GM23338 (cell line): ENCODE data around the gene TNNT3. TPM values are rescaled to one million over a fixed set of nuclear protein-coding genes. Genes with fewer than 3 reads are reported as not detected.

ENCODE experiments used
- ATAC-seq: fragments of 200-7000 bp; cut with Tn5 transposase; 3 replicates; pipeline ENCODE4 v1.9.1; 2020
- DNase-seq: peaks from one replicate; pipeline ENCODE4 v3.0.0-alpha.2; 2015; ENCODE audit warnings: low spot score
- H2AFZ ChIP-seq: fragments of 200-600 bp; sonication (generic); 2 replicates; pipeline ENCODE4 v1.8.0; 2016; ENCODE audit warnings: antibody characterized with exemption, mild to moderate bottlenecking, moderate library complexity
- H3F3A ChIP-seq: fragments of 200-600 bp; sonication (generic); replicated peaks from 2 replicates; pipeline ENCODE4 v1.8.0; 2017; ENCODE audit warnings: antibody characterized with exemption, mixed run types, low read depth
- H3K27ac ChIP-seq: fragments of 200-600 bp; sonication (generic); 2 replicates; pipeline ENCODE4 v1.6.1; 2016; ENCODE audit warnings: low read depth
- H3K27me3 ChIP-seq: fragments of 200-600 bp; sonication (generic); 2 replicates; pipeline ENCODE4 v1.8.0; 2016; ENCODE audit warnings: mild to moderate bottlenecking, mixed run types, moderate library complexity; ENCODE audit not compliant: insufficient read depth
- H3K36me3 ChIP-seq: fragments of 200-600 bp; sonication (generic); 2 replicates; pipeline ENCODE4 v1.8.0; 2016; ENCODE audit warnings: mild to moderate bottlenecking; ENCODE audit not compliant: insufficient read depth
- H3K4me1 ChIP-seq: fragments of 200-600 bp; sonication (generic); 2 replicates; pipeline ENCODE4 v1.8.0; 2016; ENCODE audit warnings: mild to moderate bottlenecking, moderate library complexity; ENCODE audit not compliant: insufficient read depth
- H3K4me2 ChIP-seq: fragments of 200-600 bp; sonication (generic); 2 replicates; pipeline ENCODE4 v1.7.1; 2017; ENCODE audit warnings: mixed run types
- H3K4me3 ChIP-seq: fragments of 200-600 bp; sonication (generic); 2 replicates; pipeline ENCODE4 v1.6.1; 2016; ENCODE audit warnings: mixed run types
- H3K79me2 ChIP-seq: fragments of 200-600 bp; sonication (generic); replicated peaks from 2 replicates; pipeline ENCODE4 v1.8.0; 2017; ENCODE audit warnings: mild to moderate bottlenecking; ENCODE audit not compliant: insufficient read depth
- H3K9me2 ChIP-seq: fragments of 200-600 bp; sonication (generic); 2 replicates; pipeline ENCODE4 v1.8.0; 2017; ENCODE audit not compliant: insufficient read depth
- H4K20me1 ChIP-seq: fragments of 200-600 bp; sonication (generic); replicated peaks from 2 replicates; pipeline ENCODE4 v1.8.0; 2017; ENCODE audit warnings: mild to moderate bottlenecking; ENCODE audit not compliant: insufficient read depth
- H3K27ac Mint-ChIP-seq: 2 replicates; pipeline ENCODE4 v1.8.0; 2020; ENCODE audit warnings: inconsistent platforms, mild to moderate bottlenecking, moderate library complexity, mixed read lengths
- H3K27me3 Mint-ChIP-seq: 3 replicates; pipeline ENCODE4 v1.8.0; 2022; ENCODE audit warnings: low read depth, mild to moderate bottlenecking, moderate library complexity, mixed read lengths, inconsistent platforms; ENCODE audit not compliant: insufficient read depth, poor library complexity
- H3K36me3 Mint-ChIP-seq: 3 replicates; pipeline ENCODE4 v1.8.0; 2021; ENCODE audit warnings: low read depth, mild to moderate bottlenecking, inconsistent platforms, moderate library complexity, mixed read lengths
- H3K4me1 Mint-ChIP-seq: 3 replicates; pipeline ENCODE4 v1.8.0; 2020; ENCODE audit warnings: mild to moderate bottlenecking, inconsistent platforms, mixed read lengths
- H3K4me3 Mint-ChIP-seq: 3 replicates; pipeline ENCODE4 v1.8.0; 2021; ENCODE audit warnings: moderate library complexity, mild to moderate bottlenecking, inconsistent platforms, mixed read lengths
- H3K9me3 Mint-ChIP-seq: 3 replicates; pipeline ENCODE4 v1.8.0; 2020; ENCODE audit warnings: moderate library complexity, mild to moderate bottlenecking, inconsistent platforms, mixed read lengths
- CREB1 ChIP-seq: fragments of 250-450 bp; sonication (Bioruptor Pico); IDR thresholded peaks from 2 replicates; pipeline ENCODE4 v1.5.0; 2020; ENCODE audit warnings: low read depth, mild to moderate bottlenecking, moderate library complexity
- POLR2AphosphoS5 ChIP-seq: IDR thresholded peaks from 2 replicates; pipeline ENCODE4 v1.6.1; 2016; ENCODE audit warnings: antibody characterized with exemption, low read depth
- polyA plus RNA-seq: library from polyadenylated mRNA; unstranded; fragments of >200 nt; fragmentation: Nextera tagmentation; extraction: Ambion mirVana; gene quantifications from 2 replicates; pipeline ENCODE4 v1.2.1, GENCODE V29; 2016
- total RNA-seq: library from RNA; depleted of rRNA; stranded (reverse); fragments of >200 nt; shearing (Covaris generic); gene quantifications from 2 replicates; pipeline ENCODE4 v1.2.3, GENCODE V29; 2014
- TF ChIP-seq, protein P1 (sequence below): fragments of 250-450 bp; sonication (Bioruptor Pico); IDR thresholded peaks from 2 replicates; pipeline ENCODE4 v1.5.0; 2020; ENCODE audit warnings: mild to moderate bottlenecking, moderate library complexity

TNNT3 gene
- total and polyA plus RNA-seq, 2 experiments from 2014 or later, result not detected

GRCh38 chr11:1936781-1937615, 17.5 kb downstream of the TNNT3 start:
- H3K4me3 ChIP-seq, result no peak overlapping the region
- no peak overlapping the region for H2AFZ ChIP-seq
- no peak overlapping the region for H3K27ac ChIP-seq
- no peaks in the 10 kb centered on the region for H3K27me3 ChIP-seq
- Mint-ChIP-seq H3K4me1 (peaks cover 3% of the 10 kb centered on the region; the same call in 2 of the 3 replicates), H3K27ac (no peak overlapping the region), H3K4me3 (no peak overlapping the region), H3K36me3 (no peaks in the 10 kb centered on the region), H3K27me3 (peaks cover 14% of the 10 kb centered on the region), H3K9me3 (no peaks in the 10 kb centered on the region)
- no peaks in the 10 kb centered on the region for H4K20me1 ChIP-seq
- no peaks in the 10 kb centered on the region for H3K36me3 ChIP-seq
- H3K9me2 ChIP-seq, result no peaks in the 10 kb centered on the region
- no peaks in the 10 kb centered on the region for H3K79me2 ChIP-seq
- no peaks in the 10 kb centered on the region for H3K4me1 ChIP-seq
- TF ChIP-seq, protein P1, sequence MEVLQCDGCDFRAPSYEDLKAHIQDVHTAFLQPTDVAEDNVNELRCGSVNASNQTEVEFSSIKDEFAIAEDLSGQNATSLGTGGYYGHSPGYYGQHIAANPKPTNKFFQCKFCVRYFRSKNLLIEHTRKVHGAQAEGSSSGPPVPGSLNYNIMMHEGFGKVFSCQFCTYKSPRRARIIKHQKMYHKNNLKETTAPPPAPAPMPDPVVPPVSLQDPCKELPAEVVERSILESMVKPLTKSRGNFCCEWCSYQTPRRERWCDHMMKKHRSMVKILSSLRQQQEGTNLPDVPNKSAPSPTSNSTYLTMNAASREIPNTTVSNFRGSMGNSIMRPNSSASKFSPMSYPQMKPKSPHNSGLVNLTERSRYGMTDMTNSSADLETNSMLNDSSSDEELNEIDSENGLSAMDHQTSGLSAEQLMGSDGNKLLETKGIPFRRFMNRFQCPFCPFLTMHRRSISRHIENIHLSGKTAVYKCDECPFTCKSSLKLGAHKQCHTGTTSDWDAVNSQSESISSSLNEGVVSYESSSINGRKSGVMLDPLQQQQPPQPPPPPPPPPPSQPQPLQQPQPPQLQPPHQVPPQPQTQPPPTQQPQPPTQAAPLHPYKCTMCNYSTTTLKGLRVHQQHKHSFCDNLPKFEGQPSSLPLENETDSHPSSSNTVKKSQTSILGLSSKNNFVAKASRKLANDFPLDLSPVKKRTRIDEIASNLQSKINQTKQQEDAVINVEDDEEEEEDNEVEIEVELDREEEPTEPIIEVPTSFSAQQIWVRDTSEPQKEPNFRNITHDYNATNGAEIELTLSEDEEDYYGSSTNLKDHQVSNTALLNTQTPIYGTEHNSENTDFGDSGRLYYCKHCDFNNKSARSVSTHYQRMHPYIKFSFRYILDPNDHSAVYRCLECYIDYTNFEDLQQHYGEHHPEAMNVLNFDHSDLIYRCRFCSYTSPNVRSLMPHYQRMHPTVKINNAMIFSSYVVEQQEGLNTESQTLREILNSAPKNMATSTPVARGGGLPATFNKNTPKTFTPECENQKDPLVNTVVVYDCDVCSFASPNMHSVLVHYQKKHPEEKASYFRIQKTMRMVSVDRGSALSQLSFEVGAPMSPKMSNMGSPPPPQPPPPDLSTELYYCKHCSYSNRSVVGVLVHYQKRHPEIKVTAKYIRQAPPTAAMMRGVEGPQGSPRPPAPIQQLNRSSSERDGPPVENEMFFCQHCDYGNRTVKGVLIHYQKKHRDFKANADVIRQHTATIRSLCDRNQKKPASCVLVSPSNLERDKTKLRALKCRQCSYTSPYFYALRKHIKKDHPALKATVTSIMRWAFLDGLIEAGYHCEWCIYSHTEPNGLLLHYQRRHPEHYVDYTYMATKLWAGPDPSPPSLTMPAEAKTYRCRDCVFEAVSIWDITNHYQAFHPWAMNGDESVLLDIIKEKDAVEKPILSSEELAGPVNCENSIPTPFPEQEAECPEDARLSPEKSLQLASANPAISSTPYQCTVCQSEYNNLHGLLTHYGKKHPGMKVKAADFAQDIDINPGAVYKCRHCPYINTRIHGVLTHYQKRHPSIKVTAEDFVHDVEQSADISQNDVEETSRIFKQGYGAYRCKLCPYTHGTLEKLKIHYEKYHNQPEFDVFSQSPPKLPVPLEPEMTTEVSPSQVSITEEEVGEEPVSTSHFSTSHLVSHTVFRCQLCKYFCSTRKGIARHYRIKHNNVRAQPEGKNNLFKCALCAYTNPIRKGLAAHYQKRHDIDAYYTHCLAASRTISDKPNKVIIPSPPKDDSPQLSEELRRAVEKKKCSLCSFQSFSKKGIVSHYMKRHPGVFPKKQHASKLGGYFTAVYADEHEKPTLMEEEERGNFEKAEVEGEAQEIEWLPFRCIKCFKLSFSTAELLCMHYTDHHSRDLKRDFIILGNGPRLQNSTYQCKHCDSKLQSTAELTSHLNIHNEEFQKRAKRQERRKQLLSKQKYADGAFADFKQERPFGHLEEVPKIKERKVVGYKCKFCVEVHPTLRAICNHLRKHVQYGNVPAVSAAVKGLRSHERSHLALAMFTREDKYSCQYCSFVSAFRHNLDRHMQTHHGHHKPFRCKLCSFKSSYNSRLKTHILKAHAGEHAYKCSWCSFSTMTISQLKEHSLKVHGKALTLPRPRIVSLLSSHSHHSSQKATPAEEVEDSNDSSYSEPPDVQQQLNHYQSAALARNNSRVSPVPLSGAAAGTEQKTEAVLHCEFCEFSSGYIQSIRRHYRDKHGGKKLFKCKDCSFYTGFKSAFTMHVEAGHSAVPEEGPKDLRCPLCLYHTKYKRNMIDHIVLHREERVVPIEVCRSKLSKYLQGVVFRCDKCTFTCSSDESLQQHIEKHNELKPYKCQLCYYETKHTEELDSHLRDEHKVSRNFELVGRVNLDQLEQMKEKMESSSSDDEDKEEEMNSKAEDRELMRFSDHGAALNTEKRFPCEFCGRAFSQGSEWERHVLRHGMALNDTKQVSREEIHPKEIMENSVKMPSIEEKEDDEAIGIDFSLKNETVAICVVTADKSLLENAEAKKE (CRISPR knock-in tag), result no peak
- TF ChIP-seq CREB1 (CRISPR knock-in tag), result no peak
- H3F3A ChIP-seq, result no peaks in the 10 kb centered on the region
- DNase-seq (no peak), ATAC-seq (peak; percentile 11; the same call in 2 of the 3 replicates)
- H3K4me2 ChIP-seq, result no peak overlapping the region

- Mint-ChIP-seq H3K4me3 (no peak overlapping the region), H3K36me3 (no peaks in the 10 kb centered on the region), H3K27ac (no peak overlapping the region), H3K9me3 (no peaks in the 10 kb centered on the region), H3K27me3 (peaks cover 12% of the 10 kb centered on the region), H3K4me1 (peaks cover 2% of the 10 kb centered on the region; the same call in 2 of the 3 replicates)
- Histone ChIP-seq H3K27me3 (no peaks in the 10 kb centered on the region), H3K36me3 (no peaks in the 10 kb centered on the region), H3F3A (no peaks in the 10 kb centered on the region), H3K4me1 (no peaks in the 10 kb centered on the region), H3K4me2 (no peak overlapping the region), H3K79me2 (no peaks in the 10 kb centered on the region), H3K9me2 (no peaks in the 10 kb centered on the region), H3K27ac (no peak overlapping the region), H2AFZ (no peak overlapping the region), H3K4me3 (no peak overlapping the region), H4K20me1 (no peaks in the 10 kb centered on the region)
- ATAC-seq (peak; percentile 17; the same call in 2 of the 3 replicates), DNase-seq (no peak)
- TF ChIP-seq POLR2AphosphoS5, result no peak
- TF ChIP-seq, protein P1 (CRISPR knock-in tag), result no peak
Measured at GRCh38 chr11:1937616-1938342, 18.3 kb downstream of the TNNT3 start.
